NCI-H345 treated with DMSO at 0.1 percent for 48 hours (cell line): ENCODE data around the gene HAUS3.
A peak's percentile ranks its signal among the peaks of the same experiment; 100 is the strongest.

Experiments
- DNase-seq: peaks from one replicate; lab custom pipeline; 2025; ENCODE audit not compliant: unreplicated experiment; lab: John Stamatoyannopoulos, UW

The HAUS3 gene

GRCh38 chr4:2264481-2265041 lies 22.6 kb upstream of the HAUS3 start:
- no peak for DNase-seq

GRCh38 chr4:2263926-2264321 lies 22.0 kb upstream of the HAUS3 start:
- DNase-seq: no peak

GRCh38 chr4:2262944-2263250 lies 21.0 kb upstream of the HAUS3 start:
- DNase-seq: no peak

- DNase-seq: peak; percentile 91
These were observed 20.4 kb upstream of the HAUS3 start for GRCh38 chr4:2262145-2262943.

GRCh38 chr4:2261853-2262144 lies 19.9 kb upstream of the HAUS3 start, which contains the start of gene MXD4:
MXD4 (minus strand) TSS chr4:2262109; CDS start chr4:2261980, 129 bp downstream.
- no peak for DNase-seq

GRCh38 chr4:2261110-2261852 lies 19.4 kb upstream of the HAUS3 start:
- DNase-seq: no peak

- no peak for DNase-seq
These were observed 18.6 kb upstream of the HAUS3 start for GRCh38 chr4:2260344-2261109.

- DNase-seq: no peak
These were observed 17.8 kb upstream of the HAUS3 start for GRCh38 chr4:2259541-2260343.

- no peak for DNase-seq
These were observed 17.2 kb upstream of the HAUS3 start for GRCh38 chr4:2259036-2259540.

GRCh38 chr4:2258091-2259035 lies 16.4 kb upstream of the HAUS3 start:
- DNase-seq: no peak

GRCh38 chr4:2257361-2258081 lies 15.6 kb upstream of the HAUS3 start:
- no peak for DNase-seq

- DNase-seq: no peak
These were observed 14.9 kb upstream of the HAUS3 start for GRCh38 chr4:2256781-2257191.

- DNase-seq: no peak
These were observed 14.3 kb upstream of the HAUS3 start for GRCh38 chr4:2256156-2256731.

- no peak for DNase-seq
These were observed 13.7 kb upstream of the HAUS3 start for GRCh38 chr4:2255501-2256155.

GRCh38 chr4:2254665-2255500 lies 13.0 kb upstream of the HAUS3 start:
- no peak for DNase-seq

- no peak for DNase-seq
These were observed 11.5 kb upstream of the HAUS3 start for GRCh38 chr4:2253160-2254084.
